Fibroblast of pulmonary artery (primary cell): ENCODE measurements around the gene MTA1.

ENCODE experiments used
- DNase-seq: peaks from one replicate; pipeline ENCODE4 v3.0.0-alpha.2; 2010; ENCODE audit warnings: low read depth
- H3K4me3 ChIP-seq: replicated peaks from 2 replicates; pipeline ENCODE4 v1.5.1; 2011; ENCODE audit warnings: low read depth, mild to moderate bottlenecking, control low read depth, low read length, moderate library complexity
- CTCF ChIP-seq: IDR thresholded peaks from 2 replicates; pipeline ENCODE4 v1.5.1; 2011; ENCODE audit warnings: mild to moderate bottlenecking, control low read depth, low read length, inconsistent platforms; ENCODE audit errors: missing control alignments

The MTA1 gene

GRCh38 chr14:105414456-105415371, 4.9 kb upstream of the MTA1 start:
- DNase-seq = peak; percentile 66

GRCh38 chr14:105415481-105416428, 3.9 kb upstream of the MTA1 start:
- no peak for DNase-seq
- TF ChIP-seq CTCF = no peak
- H3K4me3 ChIP-seq = peak overlapping the region; percentile 36

More at GRCh38 chr14:105414456-105415371, 4.9 kb upstream of the MTA1 start:
- TF ChIP-seq CTCF = peak; percentile 18
- peak overlapping the region; percentile 36 for H3K4me3 ChIP-seq

GRCh38 chr14:105416671-105417070, 3.0 kb upstream of the MTA1 start:
- no peak overlapping the region for H3K4me3 ChIP-seq
- no peak for TF ChIP-seq CTCF
- DNase-seq = no peak

- no peak for DNase-seq
- H3K4me3 ChIP-seq = no peak overlapping the region
- no peak for TF ChIP-seq CTCF
These were observed 1.9 kb upstream of the MTA1 start for GRCh38 chr14:105417690-105418121.

- no peak for TF ChIP-seq CTCF
- peak overlapping the region; percentile 77 for H3K4me3 ChIP-seq
- no peak for DNase-seq
These were observed 1.1 kb upstream of the MTA1 start for GRCh38 chr14:105418269-105419194.
